Choroid plexus epithelial cell (primary cell): ENCODE measurements around the gene CSNK1A1.
A peak's percentile ranks its signal among the peaks of the same experiment; 100 is the strongest.
"Not testable (repeated sequence)": the region's sequence is repeated elsewhere in the genome, so short reads cannot be mapped to it uniquely, and the experiment has no call there.

ENCODE experiments used
- DNase-seq: peaks from one replicate; pipeline ENCODE4 v3.0.0-alpha.2; 2010; ENCODE audit warnings: low read depth
- H3K4me3 ChIP-seq: 2 replicates; pipeline ENCODE4 v1.5.1; 2011; ENCODE audit warnings: low read depth, mild to moderate bottlenecking, control low read depth, low read length, moderate library complexity
- CTCF ChIP-seq: conservative IDR thresholded peaks from 2 replicates; pipeline ENCODE4 v1.5.1; 2011; ENCODE audit warnings: low read depth, mild to moderate bottlenecking, control low read depth, inconsistent platforms, low read length, moderate library complexity

The CSNK1A1 gene

GRCh38 chr5:149473441-149473840 is 77.8 kb downstream of the CSNK1A1 start:
- no peak for TF ChIP-seq CTCF
- DNase-seq: no peak
- no peak overlapping the region for H3K4me3 ChIP-seq

GRCh38 chr5:149472399-149472798 is 78.8 kb downstream of the CSNK1A1 start:
- no peak for TF ChIP-seq CTCF
- DNase-seq: no peak
- no peak overlapping the region for H3K4me3 ChIP-seq

- H3K4me3 ChIP-seq: no peak overlapping the region
- no peak for DNase-seq
- peak; percentile 2 for TF ChIP-seq CTCF
Measured at GRCh38 chr5:149471406-149472183, 79.6 kb downstream of the CSNK1A1 start.

GRCh38 chr5:149470942-149471341 is 80.3 kb downstream of the CSNK1A1 start:
- no peak for DNase-seq
- H3K4me3 ChIP-seq: no peak overlapping the region
- no peak for TF ChIP-seq CTCF

- H3K4me3 ChIP-seq: no peak overlapping the region
- TF ChIP-seq CTCF: no peak
- DNase-seq: peak; percentile 63
Measured at GRCh38 chr5:149466457-149466972, 84.7 kb downstream of the CSNK1A1 start.

GRCh38 chr5:149464796-149465489 is 86.3 kb downstream of the CSNK1A1 start:
- no peak overlapping the region for H3K4me3 ChIP-seq
- peak; percentile 63 for DNase-seq
- no peak for TF ChIP-seq CTCF

GRCh38 chr5:149461907-149462306 is 89.3 kb downstream of the CSNK1A1 start:
- not testable (repeated sequence) for DNase-seq, H3K4me3 ChIP-seq
